Measurements from ENCODE around the gene STARD3. TPM values are rescaled to one million over a fixed set of nuclear protein-coding genes. Genes with fewer than 3 reads are reported as not detected.

STARD3 gene
- total and polyA plus RNA-seq, 2 of the 13 experiments (the other 11 are each of a cell fraction or from before 2014, with no cell fraction given), result 34.6 to 100 TPM

DNA sequence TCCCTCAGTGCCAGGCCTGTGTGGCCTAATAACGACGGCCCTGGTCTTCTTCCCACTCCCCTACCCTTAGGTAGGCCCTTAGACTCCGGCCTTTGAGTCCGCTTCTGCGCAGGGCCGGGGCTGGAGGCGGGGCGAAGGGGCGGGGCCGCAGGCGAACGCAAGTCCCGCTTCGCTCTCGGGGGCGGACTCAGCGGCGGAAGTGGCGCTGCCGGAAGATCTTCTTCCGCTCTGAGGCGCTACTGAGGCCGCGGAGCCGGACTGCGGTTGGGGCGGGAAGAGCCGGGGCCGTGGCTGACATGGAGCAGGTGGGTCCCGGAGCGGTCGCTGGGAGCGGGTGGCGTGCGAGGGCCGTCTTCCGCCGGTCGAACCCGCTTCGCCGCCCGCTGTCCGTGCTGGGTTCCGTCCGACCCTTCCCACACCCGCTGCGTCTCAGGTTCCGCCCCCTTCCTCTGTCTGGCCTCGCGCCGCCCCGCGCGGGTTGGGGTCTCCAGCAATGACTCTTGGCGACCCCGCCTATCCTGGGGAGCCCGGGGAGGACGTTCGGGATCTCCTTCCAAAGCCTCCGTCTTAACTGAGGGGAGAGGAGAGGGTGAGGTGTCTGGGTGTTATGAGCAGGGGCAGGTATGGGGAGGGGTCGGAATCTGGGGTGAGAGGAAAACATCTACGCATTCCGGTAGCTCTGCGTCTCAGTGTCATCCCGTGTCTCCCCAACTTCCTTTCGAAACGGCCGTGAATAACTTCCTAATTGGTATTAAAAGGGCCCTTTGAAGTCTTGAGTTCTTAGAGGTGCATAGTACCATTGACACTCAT, at the start of gene STARD3 (continued):
- TF ChIP-seq, protein P1, sequence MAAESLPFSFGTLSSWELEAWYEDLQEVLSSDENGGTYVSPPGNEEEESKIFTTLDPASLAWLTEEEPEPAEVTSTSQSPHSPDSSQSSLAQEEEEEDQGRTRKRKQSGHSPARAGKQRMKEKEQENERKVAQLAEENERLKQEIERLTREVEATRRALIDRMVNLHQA (CRISPR knock-in tag; IDR thresholded peaks at IDR 0.05), result no peak
- TF ChIP-seq ZBED4 (CRISPR knock-in tag; IDR thresholded peaks at IDR 0.05; ENCODE audit: borderline replicate concordance) (peak; percentile 96; the same call in 1 of the 2 replicates), KDM3A (CRISPR knock-in tag; IDR thresholded peaks at IDR 0.05; ENCODE audit: low read depth) (peak; percentile 79; the same call in 1 of the 2 replicates), AHR (CRISPR knock-in tag; IDR thresholded peaks at IDR 0.05) (peak; percentile 39), TMF1 (CRISPR knock-in tag; IDR thresholded peaks at IDR 0.05; ENCODE audit: low read depth) (no peak), KDM5B (CRISPR knock-in tag; IDR thresholded peaks at IDR 0.05; ENCODE audit: borderline replicate concordance) (peak; percentile 84), TCF7 (IDR thresholded peaks at IDR 0.05; ENCODE audit: low read depth) (no peak), FOXA3 (CRISPR knock-in tag; IDR thresholded peaks at IDR 0.05) (no peak; the same call in 1 of the 2 replicates), ZNF432 (CRISPR knock-in tag; IDR thresholded peaks at IDR 0.05; ENCODE audit: borderline replicate concordance) (no peak), TOE1 (CRISPR knock-in tag; IDR thresholded peaks at IDR 0.05) (no peak), ZSCAN29 (CRISPR knock-in tag; conservative IDR thresholded peaks at IDR 0.05) (peak; percentile 86), RFXANK (CRISPR knock-in tag; IDR thresholded peaks at IDR 0.05) (no peak), ZNF850 (CRISPR knock-in tag; conservative IDR thresholded peaks at IDR 0.05) (peak; percentile 94; the same call in 1 of the 2 replicates), PAWR (CRISPR knock-in tag; IDR thresholded peaks at IDR 0.05; ENCODE audit: borderline replicate concordance) (no peak), ZFP82 (CRISPR knock-in tag; IDR thresholded peaks at IDR 0.05; ENCODE audit: borderline replicate concordance) (no peak), ZKSCAN1 (IDR thresholded peaks at IDR 0.05; ENCODE audit: low read length) (no peak), ATRX (CRISPR knock-in tag; IDR thresholded peaks at IDR 0.05; ENCODE audit: borderline replicate concordance) (no peak), HHEX (CRISPR knock-in tag; IDR thresholded peaks at IDR 0.05) (no peak), SETDB1 (CRISPR knock-in tag; IDR thresholded peaks at IDR 0.05; ENCODE audit: borderline replicate concordance) (no peak), ATF3 (CRISPR knock-in tag; IDR thresholded peaks at IDR 0.05) (no peak)
- TF ChIP-seq, protein P2, sequence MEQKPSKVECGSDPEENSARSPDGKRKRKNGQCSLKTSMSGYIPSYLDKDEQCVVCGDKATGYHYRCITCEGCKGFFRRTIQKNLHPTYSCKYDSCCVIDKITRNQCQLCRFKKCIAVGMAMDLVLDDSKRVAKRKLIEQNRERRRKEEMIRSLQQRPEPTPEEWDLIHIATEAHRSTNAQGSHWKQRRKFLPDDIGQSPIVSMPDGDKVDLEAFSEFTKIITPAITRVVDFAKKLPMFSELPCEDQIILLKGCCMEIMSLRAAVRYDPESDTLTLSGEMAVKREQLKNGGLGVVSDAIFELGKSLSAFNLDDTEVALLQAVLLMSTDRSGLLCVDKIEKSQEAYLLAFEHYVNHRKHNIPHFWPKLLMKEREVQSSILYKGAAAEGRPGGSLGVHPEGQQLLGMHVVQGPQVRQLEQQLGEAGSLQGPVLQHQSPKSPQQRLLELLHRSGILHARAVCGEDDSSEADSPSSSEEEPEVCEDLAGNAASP (CRISPR knock-in tag; IDR thresholded peaks at IDR 0.05; ENCODE audit: borderline replicate concordance), result no peak
- TF ChIP-seq, protein P3, sequence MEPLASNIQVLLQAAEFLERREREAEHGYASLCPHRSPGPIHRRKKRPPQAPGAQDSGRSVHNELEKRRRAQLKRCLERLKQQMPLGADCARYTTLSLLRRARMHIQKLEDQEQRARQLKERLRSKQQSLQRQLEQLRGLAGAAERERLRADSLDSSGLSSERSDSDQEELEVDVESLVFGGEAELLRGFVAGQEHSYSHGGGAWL (CRISPR knock-in tag; IDR thresholded peaks at IDR 0.05), result peak; percentile 73
- TF ChIP-seq, protein P4, sequence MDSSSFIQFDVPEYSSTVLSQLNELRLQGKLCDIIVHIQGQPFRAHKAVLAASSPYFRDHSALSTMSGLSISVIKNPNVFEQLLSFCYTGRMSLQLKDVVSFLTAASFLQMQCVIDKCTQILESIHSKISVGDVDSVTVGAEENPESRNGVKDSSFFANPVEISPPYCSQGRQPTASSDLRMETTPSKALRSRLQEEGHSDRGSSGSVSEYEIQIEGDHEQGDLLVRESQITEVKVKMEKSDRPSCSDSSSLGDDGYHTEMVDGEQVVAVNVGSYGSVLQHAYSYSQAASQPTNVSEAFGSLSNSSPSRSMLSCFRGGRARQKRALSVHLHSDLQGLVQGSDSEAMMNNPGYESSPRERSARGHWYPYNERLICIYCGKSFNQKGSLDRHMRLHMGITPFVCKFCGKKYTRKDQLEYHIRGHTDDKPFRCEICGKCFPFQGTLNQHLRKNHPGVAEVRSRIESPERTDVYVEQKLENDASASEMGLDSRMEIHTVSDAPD (CRISPR knock-in tag; IDR thresholded peaks at IDR 0.05), result no peak

Data from HepG2 (cell line).